Body of pancreas (tissue), 4 donors: ENCODE results near the gene MED13L. TPM values are rescaled to one million over a fixed set of nuclear protein-coding genes. Genes with fewer than 3 reads are reported as not detected.
"Not testable (repeated sequence)": the region's sequence is repeated elsewhere in the genome, so short reads cannot be mapped to it uniquely, and the experiment has no call there.

Source experiments
- ATAC-seq: fragments of 150-250 bp; one replicate; pipeline ENCODE4 v1.9.1; 2016
- DNase-seq, 4 donors: peaks; one replicate each; pipeline ENCODE4 v3.0.0-alpha.2; 2019
- H3K27ac ChIP-seq, 4 donors: fragments of 200-600 bp; sonication (generic); 1 replicate in 3 of 4; 2 replicates in 1 of 4; pipeline versions ENCODE4 v1.5.1 to v1.6.1; 2016 to 2019; ENCODE audit warnings: mild to moderate bottlenecking in 1 of 4, mixed read lengths in 1 of 4, moderate library complexity in 1 of 4
- H3K27me3 ChIP-seq, 2 donors: fragments of 200-600 bp; sonication (generic); one replicate each; pipeline ENCODE4 v1.6.0; 2016; ENCODE audit warnings: mild to moderate bottlenecking in 1 of 2
- H3K36me3 ChIP-seq, 2 donors: fragments of 200-600 bp; sonication (generic); replicated peaks in 1 of 2; 2 replicates each; pipeline ENCODE4 v1.5.1; 2016; ENCODE audit warnings: low read depth in 2 of 2; ENCODE audit not compliant: insufficient read depth in 1 of 2
- H3K4me1 ChIP-seq: fragments of 200-600 bp; sonication (generic); one replicate; pipeline ENCODE4 v1.6.0; 2016
- H3K4me3 ChIP-seq, 2 donors: fragments of 200-600 bp; sonication (generic); 1 replicate in 1 of 2; 2 replicates in 1 of 2; pipeline ENCODE4 v1.5.1; 2016 to 2019
- H3K9me3 ChIP-seq, 3 donors: fragments of 200-600 bp; sonication (generic); 1 replicate in 2 of 3; 2 replicates in 1 of 3; pipeline ENCODE4 v1.5.1; 2016
- POLR2A ChIP-seq, 3 donors: fragments of 450-650 bp; IDR thresholded peaks; one replicate each; pipeline ENCODE4 v1.6.1; 2016; ENCODE audit warnings: antibody characterized with exemption in 3 of 3, mild to moderate bottlenecking in 2 of 3
- WGBS, 2 donors: methylation state at CpG; one replicate each; pipeline ENCODE4 v1.1.5; 2017; 5-methylcytosine and 5-hydroxymethylcytosine counted together
- intact Hi-C: fragments of 100-400 bp; cut with DNase I; formaldehyde crosslinking; loops from one replicate; pipeline ENCODE4 v1.15.1; 2023
- total RNA-seq, 2 donors: library from RNA; depleted of rRNA; stranded (reverse); fragments of >200 nt; gene quantifications; one replicate each; pipeline ENCODE4 v1.1.0, GENCODE V29; 2016
- TF ChIP-seq, protein P1 (sequence below), 7 experiments: fragments of 450-650 bp in 4 of 7; fragments of 200-600 bp in 3 of 7; sonication (generic) in 3 of 7; IDR thresholded peaks; one replicate each; pipeline ENCODE4 v1.5.1; 2016 to 2019; ENCODE audit warnings: antibody characterized with exemption in 7 of 7

Gene MED13L
- total RNA-seq, 2 donors from 2014 or later: 65.9 to 72.6 TPM

DNA sequence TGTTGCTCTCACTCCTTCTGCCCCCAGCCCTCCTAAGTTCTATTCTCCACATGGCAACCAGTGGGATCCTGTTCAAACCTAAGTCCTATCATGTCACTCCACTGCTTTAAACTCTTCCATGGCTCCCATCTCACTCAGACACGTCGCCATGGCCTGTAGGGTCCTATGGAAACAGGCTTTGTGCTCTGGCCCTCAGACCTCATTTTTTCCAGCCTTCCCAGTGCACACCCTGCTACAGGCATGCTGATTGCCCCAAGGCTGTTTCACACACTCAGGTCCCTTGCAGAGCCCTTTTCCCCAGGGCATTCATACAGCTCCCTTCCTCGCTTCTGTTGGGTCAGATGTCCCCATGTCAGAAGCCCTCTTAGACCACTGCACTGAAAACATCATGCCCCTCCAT lies 11.2 kb upstream of the MED13L start:
- no peak overlapping the region for H3K4me3 ChIP-seq
- no peak for DNase-seq
- no peaks in the 10 kb centered on the region for H3K27me3 ChIP-seq
- no peak overlapping the region for H3K27ac ChIP-seq
- H3K9me3 ChIP-seq: no peaks in the 10 kb centered on the region
- H3K36me3 ChIP-seq: no peaks in the 10 kb centered on the region
- no peaks in the 10 kb centered on the region for H3K4me1 ChIP-seq
- intact Hi-C loops: no loop called here
- ATAC-seq: no peak
- 93 to 95% methylated on average over 3 of the region's 3 CpGs for WGBS, 2 donors
- TF ChIP-seq, protein P1, sequence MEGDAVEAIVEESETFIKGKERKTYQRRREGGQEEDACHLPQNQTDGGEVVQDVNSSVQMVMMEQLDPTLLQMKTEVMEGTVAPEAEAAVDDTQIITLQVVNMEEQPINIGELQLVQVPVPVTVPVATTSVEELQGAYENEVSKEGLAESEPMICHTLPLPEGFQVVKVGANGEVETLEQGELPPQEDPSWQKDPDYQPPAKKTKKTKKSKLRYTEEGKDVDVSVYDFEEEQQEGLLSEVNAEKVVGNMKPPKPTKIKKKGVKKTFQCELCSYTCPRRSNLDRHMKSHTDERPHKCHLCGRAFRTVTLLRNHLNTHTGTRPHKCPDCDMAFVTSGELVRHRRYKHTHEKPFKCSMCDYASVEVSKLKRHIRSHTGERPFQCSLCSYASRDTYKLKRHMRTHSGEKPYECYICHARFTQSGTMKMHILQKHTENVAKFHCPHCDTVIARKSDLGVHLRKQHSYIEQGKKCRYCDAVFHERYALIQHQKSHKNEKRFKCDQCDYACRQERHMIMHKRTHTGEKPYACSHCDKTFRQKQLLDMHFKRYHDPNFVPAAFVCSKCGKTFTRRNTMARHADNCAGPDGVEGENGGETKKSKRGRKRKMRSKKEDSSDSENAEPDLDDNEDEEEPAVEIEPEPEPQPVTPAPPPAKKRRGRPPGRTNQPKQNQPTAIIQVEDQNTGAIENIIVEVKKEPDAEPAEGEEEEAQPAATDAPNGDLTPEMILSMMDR (IDR thresholded peaks at IDR 0.05): no peak
- no peak for TF ChIP-seq POLR2A (IDR thresholded peaks at IDR 0.05)

DNA sequence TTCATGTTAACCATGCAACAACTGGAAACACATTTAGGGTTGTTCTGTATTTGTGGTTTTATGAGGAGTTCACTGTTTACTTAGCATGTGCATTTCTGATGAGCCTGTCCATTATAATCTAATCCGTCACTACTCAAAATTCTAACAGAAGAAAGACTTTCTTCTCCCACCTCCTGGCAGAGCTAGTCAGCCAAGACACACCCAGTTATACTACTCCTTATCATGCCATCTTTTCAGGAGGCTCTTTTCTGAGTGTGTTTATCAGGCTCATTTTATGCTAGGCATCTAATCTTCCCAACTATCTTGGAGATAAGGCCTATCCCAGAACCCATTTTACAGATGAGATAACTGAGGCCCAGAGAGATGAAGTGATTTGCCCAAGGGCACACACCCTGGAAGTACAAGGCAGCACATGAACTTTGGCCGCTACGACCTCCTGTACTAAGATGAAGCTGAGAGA lies 10.4 kb upstream of the MED13L start:
- H3K27me3 ChIP-seq: no peaks in the 10 kb centered on the region
- H3K4me1 ChIP-seq: no peaks in the 10 kb centered on the region
- no peak overlapping the region for H3K4me3 ChIP-seq
- WGBS, 2 donors: 91% methylated on average over 3 of the region's 3 CpGs
- DNase-seq: no peak
- intact Hi-C loops: no loop called here
- ATAC-seq: no peak
- no peaks in the 10 kb centered on the region for H3K9me3 ChIP-seq
- TF ChIP-seq POLR2A (IDR thresholded peaks at IDR 0.05): no peak
- TF ChIP-seq, protein P1 (IDR thresholded peaks at IDR 0.05): no peak
- no peak overlapping the region for H3K27ac ChIP-seq
- no peaks in the 10 kb centered on the region for H3K36me3 ChIP-seq

DNA sequence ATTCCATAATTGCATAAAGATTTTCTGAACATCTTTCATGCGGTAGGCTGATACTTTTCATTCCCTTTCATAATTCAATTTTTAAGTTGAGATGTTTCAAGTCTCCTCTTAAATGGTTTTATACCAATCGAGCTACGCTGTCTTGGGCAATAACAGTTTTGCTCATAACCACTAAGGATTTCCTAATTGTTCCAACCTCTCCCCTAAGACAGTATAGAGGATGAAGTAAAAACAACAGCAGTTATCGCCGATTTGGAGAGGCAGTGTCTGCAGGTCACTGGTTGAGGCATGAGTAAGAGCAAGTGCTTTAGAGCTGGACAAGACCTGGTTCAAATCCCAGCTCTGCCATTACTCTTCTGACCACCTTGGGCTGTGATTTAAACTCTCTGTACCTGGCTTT lies 6.9 kb upstream of the MED13L start:
- no peak overlapping the region for H3K27ac ChIP-seq
- TF ChIP-seq, protein P1 (IDR thresholded peaks at IDR 0.05): no peak
- TF ChIP-seq POLR2A (IDR thresholded peaks at IDR 0.05): no peak

DNA sequence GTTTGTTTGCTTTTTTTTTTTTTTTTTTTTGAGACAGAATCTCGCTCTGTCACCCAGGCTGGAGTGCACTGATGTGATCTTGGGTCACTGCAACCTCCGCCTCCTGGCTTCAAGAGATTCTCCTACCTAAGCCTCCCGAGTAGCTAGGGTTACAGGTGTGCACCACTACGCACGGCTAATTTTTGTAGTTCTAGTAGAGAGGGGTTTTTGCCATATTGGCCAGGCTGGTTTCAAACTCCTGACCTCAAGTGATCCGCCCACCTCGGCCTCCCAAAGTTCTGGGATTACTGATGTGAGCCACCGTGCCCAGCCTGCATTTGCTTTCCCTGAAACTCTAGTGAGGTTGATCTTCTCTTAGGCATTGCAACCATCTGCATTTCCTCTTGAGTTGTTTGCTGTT lies 6.4 kb upstream of the MED13L start:
- H3K9me3 ChIP-seq, ATAC-seq, H3K4me1 ChIP-seq, H3K27me3 ChIP-seq, H3K36me3 ChIP-seq, H3K4me3 ChIP-seq, DNase-seq, H3K27ac ChIP-seq, intact Hi-C loops: not testable (repeated sequence)
- 81 to 92% methylated on average over 8 of the region's 8 CpGs for WGBS, 2 donors

More for the DNA sequence above, 6.9 kb upstream of the MED13L start:
- WGBS, 2 donors: 77 to 89% methylated on average over 5 of the region's 5 CpGs
- Histone ChIP-seq H3K27me3 (no peaks in the 10 kb centered on the region), H3K9me3 (no peaks in the 10 kb centered on the region), H3K4me3 (no peak overlapping the region), H3K4me1 (no peaks in the 10 kb centered on the region), H3K36me3 (no peaks in the 10 kb centered on the region)
- ATAC-seq: no peak
- DNase-seq: no peak
- intact Hi-C loops: no loop called here

DNA sequence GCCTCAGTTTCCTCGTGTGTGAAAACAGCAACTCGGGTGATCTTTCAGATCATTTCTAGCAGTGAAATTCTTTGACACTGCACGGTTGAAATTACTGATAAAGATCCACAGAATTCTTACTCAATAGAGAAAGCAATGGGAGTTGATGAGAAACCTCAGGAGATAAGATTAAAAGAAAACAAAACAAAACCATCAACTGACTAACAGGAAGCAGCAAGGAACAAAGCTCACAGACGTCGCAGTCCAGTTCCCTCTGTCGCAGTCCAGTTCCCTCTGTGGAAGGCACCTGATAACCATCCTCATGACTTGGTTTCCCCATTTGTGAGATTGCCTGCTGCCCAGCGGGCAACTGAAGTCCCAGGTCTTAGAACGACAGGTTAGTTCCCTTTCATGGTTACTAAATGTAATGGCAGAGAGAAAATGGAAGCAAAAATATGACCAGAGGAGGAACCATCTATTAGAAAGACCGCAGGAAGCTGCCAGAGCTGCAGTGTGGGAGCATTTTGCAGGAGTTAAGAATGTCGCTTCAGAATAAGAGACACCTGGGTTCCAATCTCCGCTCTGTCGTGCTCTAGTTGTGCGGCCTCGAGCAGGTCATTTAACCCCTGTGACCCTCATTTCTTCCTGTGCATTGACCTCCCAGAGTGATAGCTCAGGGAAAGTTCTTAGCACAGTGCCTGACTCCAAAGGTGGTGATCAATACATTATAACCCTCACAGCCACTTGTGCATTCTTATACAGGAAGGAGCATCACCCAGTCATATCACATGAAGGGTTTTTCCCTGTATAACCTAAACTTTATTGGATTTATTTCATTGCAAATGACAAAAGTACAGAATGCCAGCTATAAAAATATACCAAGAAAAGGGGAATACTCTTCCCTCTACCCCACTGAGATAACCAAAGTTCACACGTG lies 5.1 kb upstream of the MED13L start:
- TF ChIP-seq POLR2A (IDR thresholded peaks at IDR 0.05): no peak
- TF ChIP-seq, protein P1 (IDR thresholded peaks at IDR 0.05): no peak
- Histone ChIP-seq H3K9me3 (no peaks in the 10 kb centered on the region), H3K27me3 (no peaks in the 10 kb centered on the region), H3K4me1 (peaks cover 5% of the 10 kb centered on the region), H3K4me3 (no peak overlapping the region), H3K27ac (no peak overlapping the region), H3K36me3 (no peaks in the 10 kb centered on the region)
- ATAC-seq (no peak), DNase-seq (no peak)
- WGBS, 2 donors: 48 to 62% methylated on average over 15 of the region's 15 CpGs
- intact Hi-C loops: no loop called here
